LNCaP clone FGC (cell line): Measurements from ENCODE around the gene SFXN5.

Experiments used
- DNase-seq: peaks from one replicate; pipeline ENCODE4 v3.0.0-alpha.2; 2011; ENCODE audit warnings: low read depth
- H3K4me3 ChIP-seq: 2 replicates; pipeline ENCODE4 v1.5.1; 2011; ENCODE audit warnings: mild to moderate bottlenecking, low read depth, low read length, control low read depth
- CTCF ChIP-seq: IDR thresholded peaks from 2 replicates; pipeline ENCODE4 v1.5.1; 2012; ENCODE audit warnings: mild to moderate bottlenecking; ENCODE audit not compliant: control insufficient read depth, insufficient read depth; ENCODE audit errors: extremely low read depth

SFXN5 gene

GRCh38 chr2:73008766-73009135 is 62.8 kb downstream of the SFXN5 start:
- no peak overlapping the region for H3K4me3 ChIP-seq
- no peak for DNase-seq
- TF ChIP-seq CTCF = no peak

- TF ChIP-seq CTCF = no peak
These were observed 63.3 kb downstream of the SFXN5 start for GRCh38 chr2:73007991-73008765.

DNA sequence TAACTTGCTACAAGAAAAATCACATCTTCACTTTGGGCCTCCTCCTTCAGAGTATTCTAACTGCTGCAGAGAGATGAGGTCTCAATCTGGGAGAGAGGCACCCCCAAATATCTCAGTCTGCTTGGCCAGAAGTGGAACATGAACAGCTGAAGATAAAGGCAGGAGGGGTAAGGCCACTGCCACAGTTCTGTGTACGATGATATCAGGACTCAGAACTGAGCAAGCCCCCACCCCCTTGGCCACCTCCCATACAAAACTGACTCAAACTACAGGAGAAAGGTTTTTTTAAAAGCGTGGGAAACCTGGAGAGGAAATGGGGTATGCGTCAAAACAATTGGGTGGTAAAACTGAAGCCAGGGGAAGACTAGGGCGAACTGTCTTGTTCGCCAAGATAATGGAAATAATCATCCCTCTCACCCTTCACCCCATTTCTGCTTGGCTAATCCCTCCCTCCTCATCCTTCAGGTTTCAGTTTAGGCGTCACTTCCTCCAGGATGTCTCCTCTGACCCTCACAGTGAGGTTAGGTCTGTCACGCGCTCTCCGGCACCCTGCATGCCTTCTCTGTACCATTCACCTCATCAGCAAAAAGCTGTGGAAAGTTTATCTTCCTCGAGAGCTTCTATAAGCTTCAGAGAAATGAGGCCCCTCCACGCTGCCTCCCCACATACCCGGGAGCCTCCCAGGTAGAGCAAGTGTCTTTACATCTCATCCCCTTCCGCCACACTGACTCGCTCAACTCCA is 64.4 kb downstream of the SFXN5 start:
- no peak for TF ChIP-seq CTCF
- no peak overlapping the region for H3K4me3 ChIP-seq

More at GRCh38 chr2:73007991-73008765, 63.3 kb downstream of the SFXN5 start:
- H3K4me3 ChIP-seq = no peak overlapping the region
- DNase-seq = no peak

GRCh38 chr2:73004889-73005596 is 66.5 kb downstream of the SFXN5 start:
- TF ChIP-seq CTCF = no peak
- H3K4me3 ChIP-seq = no peak overlapping the region
- no peak for DNase-seq

More for the DNA sequence above, 64.4 kb downstream of the SFXN5 start:
- DNase-seq = no peak

DNA sequence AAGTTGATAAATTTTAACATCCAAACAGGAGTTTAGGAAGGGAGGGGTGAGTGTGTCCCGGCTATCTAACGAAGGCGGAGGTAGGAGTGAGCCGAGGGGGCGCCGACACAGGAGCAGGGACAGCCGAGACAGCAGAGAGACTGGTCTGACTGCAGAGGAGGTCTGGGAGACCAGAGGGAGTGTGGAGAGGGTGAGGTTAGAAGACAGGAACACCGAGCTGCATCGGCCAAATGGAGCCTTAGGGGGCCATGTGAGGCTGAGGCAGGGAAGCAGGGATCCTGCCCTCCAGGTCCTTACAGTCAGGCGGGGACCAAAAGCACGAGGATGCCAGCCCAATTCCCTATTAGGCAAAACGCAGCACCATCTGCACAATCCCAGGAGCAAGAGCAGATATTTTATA is 67.0 kb downstream of the SFXN5 start:
- no peak for DNase-seq
- no peak for TF ChIP-seq CTCF
- H3K4me3 ChIP-seq = no peak overlapping the region

DNA sequence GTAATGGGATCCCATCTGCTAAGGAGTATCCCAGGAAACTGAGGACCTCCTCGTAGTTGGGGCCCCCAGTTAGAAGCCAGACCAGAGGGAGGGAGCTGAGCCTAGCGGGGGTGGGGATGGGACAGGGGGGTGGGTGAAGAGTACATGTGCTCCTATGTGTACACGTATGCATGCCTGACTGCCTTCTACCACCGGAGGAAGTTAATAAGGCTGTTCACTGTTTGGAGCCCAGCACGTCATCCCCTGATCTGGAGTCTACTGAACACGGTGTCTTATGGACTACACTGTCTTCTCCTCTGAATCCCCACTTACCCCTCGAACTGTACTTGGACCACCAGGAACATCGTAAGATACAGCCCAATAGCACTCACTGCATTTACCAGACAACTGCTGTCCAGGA is 68.5 kb downstream of the SFXN5 start:
- H3K4me3 ChIP-seq = no peak overlapping the region
- DNase-seq = no peak
- no peak for TF ChIP-seq CTCF
